Measurements from ENCODE around the gene TMEM163.
A peak's percentile ranks its signal among the peaks of the same experiment; 100 is the strongest.

The TMEM163 gene

GRCh38 chr2:134700730-134701129 lies 18.1 kb downstream of the TMEM163 start:
- Histone ChIP-seq H3K4me3 (ENCODE audit: low read depth, low read length) (no peak overlapping the region), H3K36me3 (ENCODE audit: control insufficient read depth in 2 of 2, insufficient read depth in 1 of 2, low read length in 2 of 2) (no peaks in the 10 kb centered on the region), H3K27ac (ENCODE audit: extremely low read depth, low read depth, low read length) (no peak overlapping the region), H3K4me1 (ENCODE audit: control insufficient read depth, insufficient read depth, low read length) (no peaks in the 10 kb centered on the region), H3K9me3 (ENCODE audit: control insufficient read depth, insufficient read depth, low read depth, low read length) (no peaks in the 10 kb centered on the region)
- CTCF ChIA-PET, result interaction anchor here (1.0 kb wide), 1 partner anchor 580 kb away, joined by 5 read pairs; no protein-coding TSS in a partner anchor
- POLR2A ChIA-PET, result no interaction called here
- TF ChIP-seq ZNF335 (tag by site-specific recombination; conservative IDR thresholded peaks at IDR 0.05) (no peak), ZNF394 (tag by site-specific recombination; IDR thresholded peaks at IDR 0.05; ENCODE audit: borderline replicate concordance) (peak; percentile 78), HOXA7 (CRISPR knock-in tag; IDR thresholded peaks at IDR 0.05; ENCODE audit: borderline replicate concordance) (no peak), ZSCAN4 (tag by site-specific recombination; IDR thresholded peaks at IDR 0.05) (no peak), ZNF132 (tag by site-specific recombination; IDR thresholded peaks at IDR 0.05; ENCODE audit: borderline replicate concordance) (no peak), ZNF768 (tag by site-specific recombination; IDR thresholded peaks at IDR 0.05) (no peak), HOXD13 (CRISPR knock-in tag; IDR thresholded peaks at IDR 0.05; ENCODE audit: borderline replicate concordance) (no peak), ZNF701 (tag by site-specific recombination; IDR thresholded peaks at IDR 0.05) (no peak), ZNF426 (tag by site-specific recombination; IDR thresholded peaks at IDR 0.05) (peak; percentile 68), ZNF239 (tag by site-specific recombination; IDR thresholded peaks at IDR 0.05) (no peak), PRDM1 (tag by site-specific recombination; IDR thresholded peaks at IDR 0.05) (no peak), ZNF785 (tag by site-specific recombination; IDR thresholded peaks at IDR 0.05) (no peak), ZNF555 (tag by site-specific recombination; conservative IDR thresholded peaks at IDR 0.05) (peak; percentile 54), ZBTB11 (tag by site-specific recombination; conservative IDR thresholded peaks at IDR 0.05; ENCODE audit: low read depth) (peak; percentile 74), ZNF521 (tag by site-specific recombination; IDR thresholded peaks at IDR 0.05) (no peak), ZNF529 (tag by site-specific recombination; IDR thresholded peaks at IDR 0.05; ENCODE audit: insufficient replicate concordance) (no peak), MZF1 (tag by site-specific recombination; IDR thresholded peaks at IDR 0.05; ENCODE audit: borderline replicate concordance) (no peak), ZNF140 (tag by site-specific recombination; IDR thresholded peaks at IDR 0.05) (peak; percentile 29; the same call in 1 of the 2 replicates), ZNF654 (tag by site-specific recombination; IDR thresholded peaks at IDR 0.05; ENCODE audit: low read depth) (peak; percentile 16; the same call in 1 of the 2 replicates), ZNF518A (tag by site-specific recombination; conservative IDR thresholded peaks at IDR 0.05; ENCODE audit: low read depth) (peak; percentile 69; the same call in 1 of the 2 replicates), ZFP3 (tag by site-specific recombination; IDR thresholded peaks at IDR 0.05; ENCODE audit: low read depth) (no peak), ZBTB8A (tag by site-specific recombination; IDR thresholded peaks at IDR 0.05) (peak; percentile 32; the same call in 1 of the 2 replicates)
- TF ChIP-seq, protein P1, sequence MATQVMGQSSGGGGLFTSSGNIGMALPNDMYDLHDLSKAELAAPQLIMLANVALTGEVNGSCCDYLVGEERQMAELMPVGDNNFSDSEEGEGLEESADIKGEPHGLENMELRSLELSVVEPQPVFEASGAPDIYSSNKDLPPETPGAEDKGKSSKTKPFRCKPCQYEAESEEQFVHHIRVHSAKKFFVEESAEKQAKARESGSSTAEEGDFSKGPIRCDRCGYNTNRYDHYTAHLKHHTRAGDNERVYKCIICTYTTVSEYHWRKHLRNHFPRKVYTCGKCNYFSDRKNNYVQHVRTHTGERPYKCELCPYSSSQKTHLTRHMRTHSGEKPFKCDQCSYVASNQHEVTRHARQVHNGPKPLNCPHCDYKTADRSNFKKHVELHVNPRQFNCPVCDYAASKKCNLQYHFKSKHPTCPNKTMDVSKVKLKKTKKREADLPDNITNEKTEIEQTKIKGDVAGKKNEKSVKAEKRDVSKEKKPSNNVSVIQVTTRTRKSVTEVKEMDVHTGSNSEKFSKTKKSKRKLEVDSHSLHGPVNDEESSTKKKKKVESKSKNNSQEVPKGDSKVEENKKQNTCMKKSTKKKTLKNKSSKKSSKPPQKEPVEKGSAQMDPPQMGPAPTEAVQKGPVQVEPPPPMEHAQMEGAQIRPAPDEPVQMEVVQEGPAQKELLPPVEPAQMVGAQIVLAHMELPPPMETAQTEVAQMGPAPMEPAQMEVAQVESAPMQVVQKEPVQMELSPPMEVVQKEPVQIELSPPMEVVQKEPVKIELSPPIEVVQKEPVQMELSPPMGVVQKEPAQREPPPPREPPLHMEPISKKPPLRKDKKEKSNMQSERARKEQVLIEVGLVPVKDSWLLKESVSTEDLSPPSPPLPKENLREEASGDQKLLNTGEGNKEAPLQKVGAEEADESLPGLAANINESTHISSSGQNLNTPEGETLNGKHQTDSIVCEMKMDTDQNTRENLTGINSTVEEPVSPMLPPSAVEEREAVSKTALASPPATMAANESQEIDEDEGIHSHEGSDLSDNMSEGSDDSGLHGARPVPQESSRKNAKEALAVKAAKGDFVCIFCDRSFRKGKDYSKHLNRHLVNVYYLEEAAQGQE (tag by site-specific recombination; IDR thresholded peaks at IDR 0.05), result peak; percentile 50; the same call in 1 of the 2 replicates
- TF ChIP-seq, protein P2, sequence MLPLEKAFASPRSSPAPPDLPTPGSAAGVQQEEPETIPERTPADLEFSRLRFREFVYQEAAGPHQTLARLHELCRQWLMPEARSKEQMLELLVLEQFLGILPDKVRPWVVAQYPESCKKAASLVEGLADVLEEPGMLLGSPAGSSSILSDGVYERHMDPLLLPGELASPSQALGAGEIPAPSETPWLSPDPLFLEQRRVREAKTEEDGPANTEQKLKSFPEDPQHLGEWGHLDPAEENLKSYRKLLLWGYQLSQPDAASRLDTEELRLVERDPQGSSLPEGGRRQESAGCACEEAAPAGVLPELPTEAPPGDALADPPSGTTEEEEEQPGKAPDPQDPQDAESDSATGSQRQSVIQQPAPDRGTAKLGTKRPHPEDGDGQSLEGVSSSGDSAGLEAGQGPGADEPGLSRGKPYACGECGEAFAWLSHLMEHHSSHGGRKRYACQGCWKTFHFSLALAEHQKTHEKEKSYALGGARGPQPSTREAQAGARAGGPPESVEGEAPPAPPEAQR (tag by site-specific recombination; IDR thresholded peaks at IDR 0.05), result no peak
